Measurements from ENCODE around the gene FSTL1. TPM values are rescaled to one million over a fixed set of nuclear protein-coding genes. Genes with fewer than 3 reads are reported as not detected.

Gene FSTL1
- total and polyA plus RNA-seq, 2 of the 8 experiments (the other 6 are each of a cell fraction or from before 2014, with no cell fraction given): 158 to 516 TPM

DNA sequence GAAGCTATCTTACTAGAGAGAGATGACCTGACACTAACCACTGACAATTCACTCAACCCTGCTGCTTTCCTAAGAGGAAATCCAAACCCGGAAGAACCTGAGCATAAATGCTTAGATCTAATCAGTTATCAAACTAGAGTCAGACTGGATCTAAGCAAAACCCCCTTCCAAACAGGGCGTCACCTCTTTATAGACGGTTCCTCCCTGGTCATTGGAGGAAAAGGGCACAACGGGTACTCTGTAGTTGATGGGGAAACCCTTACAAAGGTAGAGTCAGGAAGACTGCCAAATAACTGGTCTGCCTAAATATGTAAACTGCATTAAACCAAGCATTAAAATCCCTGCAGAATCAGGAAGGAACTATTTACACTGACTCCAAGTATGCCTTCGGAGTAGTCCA is 41.3 kb upstream of the FSTL1 start:
- H3K79me2 ChIP-seq (ENCODE audit: control insufficient read depth in 1 of 2, insufficient read depth in 2 of 2, low read length in 2 of 2): no peaks in the 10 kb centered on the region
- no peak overlapping the region for H4K5ac ChIP-seq (ENCODE audit: insufficient read length, low read depth, low read length)
- H3K23ac ChIP-seq (ENCODE audit: insufficient read length): no peak overlapping the region
- no peak overlapping the region for H2BK12ac ChIP-seq (ENCODE audit: low read depth, low read length)
- H3K9ac ChIP-seq (replicated peaks in 1 of 4; ENCODE audit: extremely low read depth in 1 of 4, low read depth in 3 of 4, low read length in 3 of 4): no peak overlapping the region
- DNase-seq (ENCODE audit: low read depth in 1 of 2, low spot score in 2 of 2) (no peak), FAIRE-seq (no peak)
- H3K4me2 ChIP-seq (ENCODE audit: insufficient read depth in 1 of 2, low read depth in 2 of 2, low read length in 2 of 2): no peak overlapping the region
- POLR2A ChIA-PET (ENCODE audit: partially characterized antibody): interaction anchor here (1.5 kb wide), 1 partner anchor 11 kb away, joined by 3 read pairs; no protein-coding TSS in a partner anchor
- H3K36me3 ChIP-seq (ENCODE audit: control insufficient read depth in 2 of 4, insufficient read depth in 4 of 4, low read length in 3 of 4): no peaks in the 10 kb centered on the region; a peak in 1 of 8 replicates
- no peaks in the 10 kb centered on the region for H3K9me3 ChIP-seq (ENCODE audit: insufficient read depth in 2 of 2, low read depth in 1 of 2, low read length in 1 of 2)
- no peak overlapping the region for H2AFZ ChIP-seq (ENCODE audit: low read length)
- no peak overlapping the region for H3K14ac ChIP-seq (ENCODE audit: insufficient read length)
- H3K56ac ChIP-seq (replicated peaks; ENCODE audit: insufficient read length, low read depth, low read length): no peak overlapping the region
- no peak overlapping the region for H2BK5ac ChIP-seq (ENCODE audit: low read depth, low read length)
- no peaks in the 10 kb centered on the region for H4K20me1 ChIP-seq (replicated peaks in 1 of 2; ENCODE audit: control insufficient read depth in 1 of 2, insufficient read depth in 2 of 2, low read length in 2 of 2)
- H4K91ac ChIP-seq (replicated peaks; ENCODE audit: insufficient read length, low read length): no peak overlapping the region
- CTCF ChIA-PET (ENCODE audit: partially characterized antibody): no interaction called here
- no peaks in the 10 kb centered on the region for H3K27me3 ChIP-seq (replicated peaks in 1 of 4; ENCODE audit: control insufficient read depth in 3 of 4, extremely low read depth in 1 of 4, insufficient read depth in 3 of 4, low read length in 3 of 4)
- H2AK5ac ChIP-seq (ENCODE audit: low read depth, low read length): no peak overlapping the region
- no peaks in the 10 kb centered on the region for H3K79me1 ChIP-seq (ENCODE audit: low read depth, low read length)
- no peak overlapping the region for H2BK15ac ChIP-seq (ENCODE audit: low read length)
- H3K4ac ChIP-seq (replicated peaks; ENCODE audit: insufficient read length, low read depth, low read length): no peak overlapping the region
- no peak overlapping the region for H3K18ac ChIP-seq (ENCODE audit: extremely low read depth, low read length)
- no peak overlapping the region for H2BK120ac ChIP-seq (replicated peaks; ENCODE audit: low read depth, low read length)
- WGBS, 2 experiments (ENCODE audit: extremely low coverage in 1 of 2, insufficient coverage in 1 of 2, insufficient read length in 1 of 2, insufficient replicate concordance in 2 of 2, low coverage in 1 of 2, low lambda C conversion rate in 2 of 2, missing lambda C conversion rate in 1 of 2): 88% methylated on average over 5 of the region's 5 CpGs; no CpG with 5 or more reads in 1 of the 2 experiments
- no peak overlapping the region for H2BK20ac ChIP-seq (ENCODE audit: low read length)
- H3K4me3 ChIP-seq (ENCODE audit: extremely low read depth in 1 of 4, insufficient read depth in 2 of 4, low read depth in 3 of 4, low read length in 4 of 4): no peak overlapping the region
- H3K4me1 ChIP-seq (replicated peaks in 1 of 4; ENCODE audit: control insufficient read depth in 3 of 4, insufficient read depth in 4 of 4, low read length in 3 of 4): peaks cover 0 to 11% (median 5%) of the 10 kb centered on the region in 4 experiments; a peak in 2 of 7 replicates
- no peak overlapping the region for H4K8ac ChIP-seq (ENCODE audit: extremely low read depth, insufficient read depth, low read length)
- no peaks in the 10 kb centered on the region; the same call in 1 of the 2 replicates for H3K23me2 ChIP-seq (ENCODE audit: low read depth, low read length)
- H3K27ac ChIP-seq (ENCODE audit: low read depth, low read length): no peak overlapping the region
- TF ChIP-seq, protein P1, sequence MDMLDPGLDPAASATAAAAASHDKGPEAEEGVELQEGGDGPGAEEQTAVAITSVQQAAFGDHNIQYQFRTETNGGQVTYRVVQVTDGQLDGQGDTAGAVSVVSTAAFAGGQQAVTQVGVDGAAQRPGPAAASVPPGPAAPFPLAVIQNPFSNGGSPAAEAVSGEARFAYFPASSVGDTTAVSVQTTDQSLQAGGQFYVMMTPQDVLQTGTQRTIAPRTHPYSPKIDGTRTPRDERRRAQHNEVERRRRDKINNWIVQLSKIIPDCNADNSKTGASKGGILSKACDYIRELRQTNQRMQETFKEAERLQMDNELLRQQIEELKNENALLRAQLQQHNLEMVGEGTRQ (IDR thresholded peaks at IDR 0.05; ENCODE audit: low read length): no peak
- TF ChIP-seq ZNF274 (IDR thresholded peaks at IDR 0.05; ENCODE audit: borderline replicate concordance, extremely low read depth, low read length) (no peak), KDM1A (IDR thresholded peaks at IDR 0.05; ENCODE audit: borderline replicate concordance, low read length) (no peak), JUN (IDR thresholded peaks at IDR 0.05; ENCODE audit: low read depth, low read length) (no peak), POLR2AphosphoS5 (IDR thresholded peaks at IDR 0.05; ENCODE audit: low read depth, low read length) (no peak), RNF2 (IDR thresholded peaks at IDR 0.05; ENCODE audit: borderline replicate concordance, low read depth, low read length, missing control alignments, poor library complexity, severe bottlenecking) (no peak), EP300 (IDR thresholded peaks at IDR 0.05; ENCODE audit: borderline replicate concordance in 1 of 2, low read depth in 2 of 2, low read length in 2 of 2) (no peak), CHD2 (IDR thresholded peaks at IDR 0.05; ENCODE audit: low read length) (no peak), SRF (IDR thresholded peaks at IDR 0.05; ENCODE audit: low read depth, low read length) (no peak), SP4 (IDR thresholded peaks at IDR 0.05; ENCODE audit: low read length) (no peak), SIN3A (conservative IDR thresholded peaks at IDR 0.05 in 1 of 2, IDR thresholded peaks at IDR 0.05 in 1 of 2; ENCODE audit: low read depth in 1 of 2, low read length in 2 of 2) (no peak)
